ENCODE data around the gene L3MBTL2. TPM values are rescaled to one million over a fixed set of nuclear protein-coding genes. Genes with fewer than 3 reads are reported as not detected.

L3MBTL2 gene
- total RNA-seq, 1 donor from 2014 or later = 51.9 TPM

- peaks cover 6% of the 10 kb centered on the region for H3K4me1 Mint-ChIP-seq (ENCODE audit: low read depth)
- no peaks in the 10 kb centered on the region for H3K9me3 Mint-ChIP-seq
- H3K4me3 Mint-ChIP-seq = no peak overlapping the region
- DNase-seq (ENCODE audit: low spot score) = no peak
- intact Hi-C loops (cut with micrococcal nuclease) = no loop called here
- H3K36me3 Mint-ChIP-seq (ENCODE audit: low read depth) = peaks cover 46% of the 10 kb centered on the region
- H3K27me3 Mint-ChIP-seq (ENCODE audit: insufficient read depth) = no peaks in the 10 kb centered on the region
- H3K27ac Mint-ChIP-seq = no peak overlapping the region
These were observed 69.7 kb downstream of the L3MBTL2 start for GRCh38 chr22:41274856-41275255.

- Mint-ChIP-seq H3K4me1 (ENCODE audit: low read depth) (peaks cover 31% of the 10 kb centered on the region), H3K4me3 (no peak overlapping the region), H3K9me3 (no peaks in the 10 kb centered on the region), H3K27ac (no peak overlapping the region), H3K27me3 (ENCODE audit: insufficient read depth) (no peaks in the 10 kb centered on the region), H3K36me3 (ENCODE audit: low read depth) (peaks cover 47% of the 10 kb centered on the region)
- DNase-seq (ENCODE audit: low spot score) = no peak
- intact Hi-C loops (cut with micrococcal nuclease) = no loop called here
These were observed 75.0 kb downstream of the L3MBTL2 start for GRCh38 chr22:41280065-41280464.

GRCh38 chr22:41280854-41281253, 75.7 kb downstream of the L3MBTL2 start:
- H3K4me1 Mint-ChIP-seq (ENCODE audit: low read depth) = peaks cover 34% of the 10 kb centered on the region
- H3K4me3 Mint-ChIP-seq = no peak overlapping the region
- H3K9me3 Mint-ChIP-seq = no peaks in the 10 kb centered on the region
- H3K27me3 Mint-ChIP-seq (ENCODE audit: insufficient read depth) = no peaks in the 10 kb centered on the region
- DNase-seq (ENCODE audit: low spot score) = no peak
- intact Hi-C loops (cut with micrococcal nuclease) = no loop called here
- H3K27ac Mint-ChIP-seq = no peak overlapping the region
- H3K36me3 Mint-ChIP-seq (ENCODE audit: low read depth) = peaks cover 46% of the 10 kb centered on the region

Other genes starting within 250 kb of the L3MBTL2 start
- 69.2 and 85.8 TPM in 2 replicates for gene EP300, start 112.7 kb upstream of the L3MBTL2 start, total RNA-seq
- gene CHADL, start 35.6 kb downstream of the L3MBTL2 start, total RNA-seq = 0.36 and 0.66 TPM in 2 replicates
- 197 and 199 TPM in 2 replicates for gene RANGAP1, start 80.9 kb downstream of the L3MBTL2 start, total RNA-seq
- 77.1 and 79.0 TPM in 2 replicates for gene ZC3H7B, start 96.2 kb downstream of the L3MBTL2 start, total RNA-seq
- 1.6 and 2.1 TPM in 2 replicates for gene TEF, start 176.6 kb downstream of the L3MBTL2 start, total RNA-seq
- gene TOB2, start 241.5 kb downstream of the L3MBTL2 start, total RNA-seq = 46.0 and 46.4 TPM in 2 replicates

All from activated T-helper 1 cell treated with anti-CD3 and anti-CD28 coated beads, Interleukin-12 subunit alpha, Interleukin-12 subunit beta, Interleukin-2, Interleukin-4 antibody, amounts not matched to agents 30 ng/mL and 10 ng/mL and 1 ng/mL, durations not matched to agents 14 hours and 24 hours and 36 hours (primary cell).